ENCODE data around the gene SSNA1.

SSNA1 gene

GRCh38 chr9:137147091-137147792, 41.2 kb upstream of the SSNA1 start:
- Histone ChIP-seq H3K4me3 (ENCODE audit: low read depth in 1 of 2, low read length in 2 of 2) (no peak overlapping the region), H3K4me2 (ENCODE audit: insufficient read depth, low read length) (no peak overlapping the region), H3K36me3 (ENCODE audit: insufficient read depth, low read length) (no peaks in the 10 kb centered on the region), H3K9me3 (ENCODE audit: insufficient read depth, low read length, severe bottlenecking) (no peaks in the 10 kb centered on the region), H4K20me1 (ENCODE audit: insufficient read depth, low read length) (peaks cover 1% of the 10 kb centered on the region; the same call in 1 of the 2 replicates), H3K9ac (ENCODE audit: low read depth, low read length) (no peak overlapping the region), H3K27me3 (ENCODE audit: insufficient read depth, low read length, poor library complexity) (no peaks in the 10 kb centered on the region), H3K79me2 (ENCODE audit: insufficient read depth, low read length) (no peaks in the 10 kb centered on the region), H3K4me1 (ENCODE audit: insufficient read depth, low read length) (no peaks in the 10 kb centered on the region), H2AFZ (ENCODE audit: low read depth, low read length) (no peak overlapping the region), H3K27ac (ENCODE audit: low read length) (no peak overlapping the region)
- ATAC-seq (ENCODE audit: insufficient read depth, low read depth) (no peak), DNase-seq (no peak)
- TF ChIP-seq CTCF (IDR thresholded peaks at IDR 0.05; ENCODE audit: borderline replicate concordance, extremely low read depth, low read length, poor library complexity, severe bottlenecking) = no peak
- TF ChIP-seq EZH2 (IDR thresholded peaks at IDR 0.05; ENCODE audit: borderline replicate concordance, low read depth, low read length, severe bottlenecking) = no peak

GRCh38 chr9:137147793-137148160, 40.7 kb upstream of the SSNA1 start:
- no peak for TF ChIP-seq CTCF (IDR thresholded peaks at IDR 0.05; ENCODE audit: borderline replicate concordance, extremely low read depth, low read length, poor library complexity, severe bottlenecking)
- TF ChIP-seq EZH2 (IDR thresholded peaks at IDR 0.05; ENCODE audit: borderline replicate concordance, low read depth, low read length, severe bottlenecking) = no peak
- Histone ChIP-seq H3K9ac (ENCODE audit: low read depth, low read length) (no peak overlapping the region), H3K4me3 (ENCODE audit: low read depth in 1 of 2, low read length in 2 of 2) (no peak overlapping the region), H2AFZ (ENCODE audit: low read depth, low read length) (no peak overlapping the region), H3K27ac (ENCODE audit: low read length) (no peak overlapping the region), H3K79me2 (ENCODE audit: insufficient read depth, low read length) (no peaks in the 10 kb centered on the region), H3K36me3 (ENCODE audit: insufficient read depth, low read length) (no peaks in the 10 kb centered on the region), H3K4me1 (ENCODE audit: insufficient read depth, low read length) (no peaks in the 10 kb centered on the region), H3K27me3 (ENCODE audit: insufficient read depth, low read length, poor library complexity) (no peaks in the 10 kb centered on the region), H3K4me2 (ENCODE audit: insufficient read depth, low read length) (no peak overlapping the region), H3K9me3 (ENCODE audit: insufficient read depth, low read length, severe bottlenecking) (no peaks in the 10 kb centered on the region), H4K20me1 (ENCODE audit: insufficient read depth, low read length) (no peaks in the 10 kb centered on the region)
- no peak for ATAC-seq (ENCODE audit: insufficient read depth, low read depth)
- DNase-seq = no peak

DNA sequence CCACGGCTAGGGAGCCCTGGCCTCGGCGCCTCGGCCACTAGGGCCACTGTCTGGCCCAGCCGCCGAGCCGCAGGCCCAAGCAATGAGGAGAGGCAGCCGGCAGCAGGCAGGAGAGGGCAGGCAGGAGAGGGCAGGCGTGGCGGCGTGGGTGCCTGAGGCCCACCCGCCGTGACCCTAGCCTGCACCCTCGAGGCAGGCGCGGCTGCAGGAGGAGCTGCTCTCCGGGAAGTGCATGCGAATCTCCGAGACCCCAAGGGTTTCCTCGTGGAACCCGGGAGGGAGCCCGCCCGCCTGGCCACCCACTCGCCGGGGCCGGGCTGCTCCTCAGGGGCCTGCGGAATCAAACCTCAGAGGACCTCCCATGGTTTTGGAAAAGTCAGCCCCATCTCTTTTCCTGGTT, 40.2 kb upstream of the SSNA1 start:
- Histone ChIP-seq H3K27me3 (ENCODE audit: insufficient read depth, low read length, poor library complexity) (no peaks in the 10 kb centered on the region), H4K20me1 (ENCODE audit: insufficient read depth, low read length) (no peaks in the 10 kb centered on the region), H3K4me1 (ENCODE audit: insufficient read depth, low read length) (no peaks in the 10 kb centered on the region), H3K9ac (ENCODE audit: low read depth, low read length) (no peak overlapping the region), H3K27ac (ENCODE audit: low read length) (no peak overlapping the region), H3K9me3 (ENCODE audit: insufficient read depth, low read length, severe bottlenecking) (no peaks in the 10 kb centered on the region), H3K4me3 (ENCODE audit: low read depth in 1 of 2, low read length in 2 of 2) (no peak overlapping the region), H3K4me2 (ENCODE audit: insufficient read depth, low read length) (no peak overlapping the region), H2AFZ (ENCODE audit: low read depth, low read length) (no peak overlapping the region), H3K36me3 (ENCODE audit: insufficient read depth, low read length) (no peaks in the 10 kb centered on the region), H3K79me2 (ENCODE audit: insufficient read depth, low read length) (no peaks in the 10 kb centered on the region)
- ATAC-seq (ENCODE audit: insufficient read depth, low read depth) (no peak), DNase-seq (no peak)
- TF ChIP-seq CTCF (IDR thresholded peaks at IDR 0.05; ENCODE audit: borderline replicate concordance, extremely low read depth, low read length, poor library complexity, severe bottlenecking) (no peak), EZH2 (IDR thresholded peaks at IDR 0.05; ENCODE audit: borderline replicate concordance, low read depth, low read length, severe bottlenecking) (no peak)

Measured in DND-41 (cell line).